ENCODE data around the gene TCFL5.
A peak's percentile ranks its signal among the peaks of the same experiment; 100 is the strongest.

Gene TCFL5

DNA sequence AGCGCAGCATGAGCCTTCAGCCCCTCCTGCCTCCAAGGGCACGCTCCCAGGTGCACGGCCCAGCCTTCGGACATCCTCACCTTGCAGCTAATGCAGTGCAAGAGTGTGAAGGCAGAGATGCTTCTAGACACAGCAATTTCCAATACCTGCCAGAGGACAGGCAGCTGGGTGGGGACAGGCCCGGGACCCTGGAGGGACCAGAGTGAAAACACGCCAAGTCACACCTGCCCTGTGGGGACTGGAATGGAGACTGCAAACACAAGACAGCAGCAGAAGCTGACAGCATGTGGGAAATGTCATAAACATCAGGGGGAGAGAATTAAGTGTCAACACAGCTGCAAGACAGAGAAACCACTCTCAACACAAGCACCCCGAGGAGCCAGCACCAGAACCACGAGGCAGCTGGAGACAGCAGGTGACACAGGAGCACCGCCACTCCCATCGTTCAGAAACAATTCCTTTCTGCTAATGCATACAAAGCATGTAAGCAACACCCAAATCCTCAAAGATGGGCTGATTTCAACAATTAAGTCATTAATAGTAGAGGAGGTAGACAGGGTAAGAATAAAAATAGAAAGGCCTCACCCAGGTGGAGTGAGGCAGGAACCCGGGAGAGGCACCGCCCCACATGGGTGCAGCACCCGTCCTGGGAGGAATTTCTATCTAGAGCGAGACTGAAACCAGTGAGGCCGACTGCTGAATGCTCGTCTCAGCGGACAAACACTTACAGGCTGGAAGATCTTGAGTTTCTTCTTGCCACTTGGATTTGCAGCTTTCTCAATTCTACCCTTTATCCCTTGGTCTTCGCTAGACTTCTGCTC lies 47.6 kb upstream of the TCFL5 start:
- no peak overlapping the region for H2AFZ ChIP-seq (ENCODE audit: low read depth, low read length, severe bottlenecking)
- no peaks in the 10 kb centered on the region for H3F3A ChIP-seq (ENCODE audit: insufficient read depth)
- no peaks in the 10 kb centered on the region for H3K9me2 ChIP-seq (replicated peaks; ENCODE audit: insufficient read depth, low read length)
- H3K79me2 ChIP-seq (ENCODE audit: insufficient read depth, low read length), result peaks cover 54% of the 10 kb centered on the region
- no peak overlapping the region for H3K9ac ChIP-seq (ENCODE audit: low read length)
- H3K27me3 ChIP-seq (ENCODE audit: low read length), result no peaks in the 10 kb centered on the region
- TF ChIP-seq, protein P1, sequence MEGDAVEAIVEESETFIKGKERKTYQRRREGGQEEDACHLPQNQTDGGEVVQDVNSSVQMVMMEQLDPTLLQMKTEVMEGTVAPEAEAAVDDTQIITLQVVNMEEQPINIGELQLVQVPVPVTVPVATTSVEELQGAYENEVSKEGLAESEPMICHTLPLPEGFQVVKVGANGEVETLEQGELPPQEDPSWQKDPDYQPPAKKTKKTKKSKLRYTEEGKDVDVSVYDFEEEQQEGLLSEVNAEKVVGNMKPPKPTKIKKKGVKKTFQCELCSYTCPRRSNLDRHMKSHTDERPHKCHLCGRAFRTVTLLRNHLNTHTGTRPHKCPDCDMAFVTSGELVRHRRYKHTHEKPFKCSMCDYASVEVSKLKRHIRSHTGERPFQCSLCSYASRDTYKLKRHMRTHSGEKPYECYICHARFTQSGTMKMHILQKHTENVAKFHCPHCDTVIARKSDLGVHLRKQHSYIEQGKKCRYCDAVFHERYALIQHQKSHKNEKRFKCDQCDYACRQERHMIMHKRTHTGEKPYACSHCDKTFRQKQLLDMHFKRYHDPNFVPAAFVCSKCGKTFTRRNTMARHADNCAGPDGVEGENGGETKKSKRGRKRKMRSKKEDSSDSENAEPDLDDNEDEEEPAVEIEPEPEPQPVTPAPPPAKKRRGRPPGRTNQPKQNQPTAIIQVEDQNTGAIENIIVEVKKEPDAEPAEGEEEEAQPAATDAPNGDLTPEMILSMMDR (IDR thresholded peaks at IDR 0.05; ENCODE audit: insufficient read depth, low read length, poor library complexity, severe bottlenecking), result no peak
- TF ChIP-seq EZH2phosphoT487 (conservative IDR thresholded peaks at IDR 0.05; ENCODE audit: low read length), result no peak
- no peak overlapping the region for H3K4me3 ChIP-seq (ENCODE audit: insufficient read depth, low read length, poor library complexity, severe bottlenecking)
- peaks cover 27% of the 10 kb centered on the region; the same call in 1 of the 2 replicates for H3K36me3 ChIP-seq (ENCODE audit: low read length)
- no peak overlapping the region for H3K4me2 ChIP-seq (ENCODE audit: low read depth, low read length, poor library complexity, severe bottlenecking)
- H3K9me3 ChIP-seq (ENCODE audit: insufficient read depth, low read length), result no peaks in the 10 kb centered on the region
- peaks cover 13% of the 10 kb centered on the region for H4K20me1 ChIP-seq (ENCODE audit: low read depth, low read length)
- no peak overlapping the region for H3K27ac ChIP-seq (ENCODE audit: low read depth, low read length)

DNA sequence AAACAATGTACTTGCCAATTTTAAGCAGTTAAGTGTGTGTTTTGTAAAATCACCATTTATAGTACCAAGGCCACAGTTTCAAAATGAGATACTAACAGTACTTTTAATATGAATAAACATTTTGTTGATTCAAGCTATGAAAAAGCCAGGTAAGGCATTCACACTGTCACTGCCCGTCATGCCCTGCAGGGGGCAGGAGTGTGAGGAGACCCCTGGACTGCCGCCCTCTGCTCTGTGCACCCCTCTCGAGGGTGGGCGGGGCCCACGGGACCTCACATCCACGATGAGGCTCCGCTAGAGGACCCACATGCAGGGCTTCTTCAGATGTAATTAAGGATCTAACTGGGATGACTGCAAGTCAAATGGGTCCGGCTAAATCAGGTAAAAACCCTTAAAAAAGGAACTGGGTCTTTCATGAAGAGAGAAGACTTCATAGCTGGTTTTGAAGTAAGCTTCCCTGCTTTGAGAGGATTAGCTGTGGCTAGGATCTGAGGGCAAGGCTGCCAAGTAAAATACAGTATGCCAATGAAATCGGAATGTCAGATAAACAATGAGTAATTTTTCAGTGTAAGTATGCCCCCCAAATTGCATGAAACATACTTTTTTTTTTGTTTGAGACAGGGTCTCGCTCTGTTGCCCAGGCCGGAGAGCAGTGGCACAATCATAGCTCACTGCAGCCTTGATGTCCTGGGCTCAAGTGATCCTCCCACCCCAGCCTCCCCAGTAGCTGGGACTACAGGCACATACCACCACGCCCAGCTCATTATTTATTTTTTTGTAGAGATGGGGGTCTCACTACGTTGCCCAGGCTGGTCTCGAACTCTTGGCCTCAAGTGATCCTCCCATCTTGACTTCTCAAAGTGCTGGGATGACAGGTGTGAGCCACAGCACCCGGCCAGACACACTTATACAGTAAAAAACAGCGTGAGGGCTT lies 46.0 kb upstream of the TCFL5 start:
- H4K20me1 ChIP-seq (ENCODE audit: low read depth, low read length), result no peaks in the 10 kb centered on the region; the same call in 1 of the 2 replicates
- no peaks in the 10 kb centered on the region for H3K27me3 ChIP-seq (ENCODE audit: low read length)
- no peaks in the 10 kb centered on the region for H3F3A ChIP-seq (ENCODE audit: insufficient read depth)
- peaks cover 40% of the 10 kb centered on the region for H3K79me2 ChIP-seq (ENCODE audit: insufficient read depth, low read length)
- H3K4me2 ChIP-seq (ENCODE audit: low read depth, low read length, poor library complexity, severe bottlenecking), result no peak overlapping the region
- H2AFZ ChIP-seq (ENCODE audit: low read depth, low read length, severe bottlenecking), result no peak overlapping the region
- no peak overlapping the region for H3K9ac ChIP-seq (ENCODE audit: low read length)
- H3K4me3 ChIP-seq (ENCODE audit: insufficient read depth, low read length, poor library complexity, severe bottlenecking), result no peak overlapping the region
- no peak for TF ChIP-seq EZH2phosphoT487 (conservative IDR thresholded peaks at IDR 0.05; ENCODE audit: low read length)
- TF ChIP-seq, protein P1 (IDR thresholded peaks at IDR 0.05; ENCODE audit: insufficient read depth, low read length, poor library complexity, severe bottlenecking), result peak; percentile 55
- H3K27ac ChIP-seq (ENCODE audit: low read depth, low read length), result no peak overlapping the region
- peaks cover 26% of the 10 kb centered on the region; the same call in 1 of the 2 replicates for H3K36me3 ChIP-seq (ENCODE audit: low read length)
- H3K9me2 ChIP-seq (replicated peaks; ENCODE audit: insufficient read depth, low read length), result no peaks in the 10 kb centered on the region
- no peaks in the 10 kb centered on the region for H3K9me3 ChIP-seq (ENCODE audit: insufficient read depth, low read length)

DNA sequence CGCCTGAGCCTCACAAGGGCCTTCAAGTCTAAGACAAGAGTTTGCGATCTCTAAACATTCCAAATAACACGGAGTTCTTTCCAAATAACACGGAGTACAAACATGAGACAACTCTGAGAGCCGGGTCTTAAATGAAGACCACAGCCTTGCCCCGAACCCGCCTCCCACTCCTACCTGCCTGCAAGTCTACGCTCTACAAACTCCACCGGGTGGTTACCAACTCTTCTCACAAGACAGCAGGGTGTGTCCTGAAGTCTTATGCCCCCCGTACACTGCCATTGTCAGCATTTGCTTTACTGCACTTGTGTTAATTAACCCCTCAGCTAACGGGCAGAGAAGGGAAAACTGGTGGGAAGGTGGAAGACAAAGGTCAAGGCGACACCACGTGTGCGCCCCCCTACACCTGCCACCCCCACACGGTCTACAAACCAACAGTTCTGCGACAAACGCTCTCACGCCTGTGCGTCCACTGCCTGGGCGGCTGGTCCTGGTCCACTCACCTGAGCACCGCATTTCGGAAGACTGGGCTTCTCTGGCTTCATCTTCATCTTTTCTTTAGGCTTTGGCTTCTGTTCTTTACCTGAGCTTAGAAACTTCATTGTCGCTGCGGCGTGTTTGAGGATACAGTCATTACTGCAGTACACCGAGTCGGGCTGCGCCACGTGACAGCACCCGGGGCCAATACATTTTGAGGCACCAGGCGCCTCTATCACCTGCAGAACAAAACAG lies 45.2 kb upstream of the TCFL5 start:
- no peak overlapping the region for H3K4me2 ChIP-seq (ENCODE audit: low read depth, low read length, poor library complexity, severe bottlenecking)
- H3K9me2 ChIP-seq (replicated peaks; ENCODE audit: insufficient read depth, low read length), result no peaks in the 10 kb centered on the region
- TF ChIP-seq, protein P1 (IDR thresholded peaks at IDR 0.05; ENCODE audit: insufficient read depth, low read length, poor library complexity, severe bottlenecking), result no peak
- no peak for TF ChIP-seq EZH2phosphoT487 (conservative IDR thresholded peaks at IDR 0.05; ENCODE audit: low read length)
- peaks cover 32% of the 10 kb centered on the region for H3K79me2 ChIP-seq (ENCODE audit: insufficient read depth, low read length)
- H3K9ac ChIP-seq (ENCODE audit: low read length), result no peak overlapping the region
- no peaks in the 10 kb centered on the region for H3K27me3 ChIP-seq (ENCODE audit: low read length)
- no peaks in the 10 kb centered on the region for H3K9me3 ChIP-seq (ENCODE audit: insufficient read depth, low read length)
- no peak overlapping the region for H3K27ac ChIP-seq (ENCODE audit: low read depth, low read length)
- H4K20me1 ChIP-seq (ENCODE audit: low read depth, low read length), result no peaks in the 10 kb centered on the region; the same call in 1 of the 2 replicates
- no peak overlapping the region for H3K4me3 ChIP-seq (ENCODE audit: insufficient read depth, low read length, poor library complexity, severe bottlenecking)
- H3F3A ChIP-seq (ENCODE audit: insufficient read depth), result peaks cover 1% of the 10 kb centered on the region; the same call in 1 of the 2 replicates
- no peak overlapping the region for H2AFZ ChIP-seq (ENCODE audit: low read depth, low read length, severe bottlenecking)
- H3K36me3 ChIP-seq (ENCODE audit: low read length), result peaks cover 19% of the 10 kb centered on the region; the same call in 1 of the 2 replicates

Measured in SU-DHL-6 (cell line).